Fibroblast of lung (primary cell): ENCODE measurements around the gene DOK6. TPM values are rescaled to one million over a fixed set of nuclear protein-coding genes. Genes with fewer than 3 reads are reported as not detected.

Experiments used
- DNase-seq, 2 donors: peaks; one replicate each; pipeline versions ENCODE4 v3.0.0 to v3.0.0-alpha.2; 2010; ENCODE audit warnings: low read depth in 2 of 2
- H2AFZ ChIP-seq: 2 replicates; pipeline ENCODE4 v1.5.1; 2012; ENCODE audit warnings: low read length, control low read depth, inconsistent platforms
- H3K27ac ChIP-seq: 2 replicates; pipeline ENCODE4 v1.5.1; 2011; ENCODE audit warnings: low read length, control low read depth; ENCODE audit not compliant: insufficient read depth
- H3K27me3 ChIP-seq: 2 replicates; pipeline ENCODE4 v1.5.1; 2011; ENCODE audit warnings: mild to moderate bottlenecking, low read length; ENCODE audit not compliant: control insufficient read depth, insufficient read depth
- H3K36me3 ChIP-seq: 2 replicates; pipeline ENCODE4 v1.5.1; 2011; ENCODE audit warnings: low read length; ENCODE audit not compliant: control insufficient read depth, insufficient read depth
- H3K4me1 ChIP-seq: 2 replicates; pipeline ENCODE4 v1.5.1; 2011; ENCODE audit warnings: low read length; ENCODE audit not compliant: control insufficient read depth, insufficient read depth; ENCODE audit errors: extremely low read depth
- H3K4me2 ChIP-seq: 2 replicates; pipeline ENCODE4 v1.5.1; 2011; ENCODE audit warnings: low read length, control low read depth; ENCODE audit not compliant: insufficient read depth; ENCODE audit errors: extremely low read depth
- H3K4me3 ChIP-seq, 4 experiments: fragments of 200-600 bp in 1 of 4; sonication (generic) in 1 of 4; replicated peaks in 1 of 4; 2 replicates each; pipeline ENCODE4 v1.5.1; 2011 to 2016; ENCODE audit warnings: low read length in 4 of 4, low read depth in 3 of 4, mild to moderate bottlenecking in 3 of 4, control low read depth in 2 of 4, inconsistent platforms in 1 of 4, mixed read lengths in 1 of 4; ENCODE audit not compliant: insufficient read depth in 1 of 4; ENCODE audit errors: control extremely low read depth in 1 of 4
- H3K79me2 ChIP-seq: 2 replicates; pipeline ENCODE4 v1.5.1; 2012; ENCODE audit warnings: mild to moderate bottlenecking, low read length, inconsistent platforms; ENCODE audit not compliant: control insufficient read depth, insufficient read depth
- H3K9ac ChIP-seq: 2 replicates; pipeline ENCODE4 v1.5.1; 2011; ENCODE audit warnings: mild to moderate bottlenecking, low read length, control low read depth; ENCODE audit not compliant: insufficient read depth
- H3K9me3 ChIP-seq: 2 replicates; pipeline ENCODE4 v1.5.1; 2012; ENCODE audit warnings: low read depth, low read length; ENCODE audit not compliant: control insufficient read depth, insufficient read depth
- H4K20me1 ChIP-seq: 2 replicates; pipeline ENCODE4 v1.5.1; 2011; ENCODE audit warnings: low read length; ENCODE audit not compliant: control insufficient read depth, insufficient read depth; ENCODE audit errors: extremely low read depth
- CTCF ChIP-seq, 2 donors: IDR thresholded peaks in 1 of 2; conservative IDR thresholded peaks in 1 of 2; 1 replicate in 1 of 2; 2 replicates in 1 of 2; pipeline ENCODE4 v1.5.1; 2011 to 2012; ENCODE audit warnings: low read length in 2 of 2, control low read depth in 1 of 2, inconsistent platforms in 1 of 2, low read depth in 1 of 2, mild to moderate bottlenecking in 1 of 2
- EZH2 ChIP-seq: IDR thresholded peaks from 2 replicates; pipeline ENCODE4 v1.5.1; 2012; ENCODE audit warnings: low read length, control low read depth, mild to moderate bottlenecking; ENCODE audit errors: missing control alignments
- polyA plus RNA-seq, 2 donors: library from polyadenylated mRNA; depleted of rRNA in 1 of 2; stranded (reverse) in 1 of 2; unstranded in 1 of 2; fragments of >200 nt; gene quantifications; 2 replicates each; pipeline ENCODE4 v1.2.1, GENCODE V29; 2011 to 2012; ENCODE audit warnings: missing spikeins in 1 of 2
- total RNA-seq: library from RNA; depleted of rRNA; stranded (reverse); fragments of >200 nt; gene quantifications from 2 replicates; pipeline ENCODE4 v1.2.1, GENCODE V29; 2014

Gene DOK6
- total and polyA plus RNA-seq, 2 donors (not counting 1 experiment from before 2014, with no cell fraction given) = 4.0 to 7.8 TPM

- Histone ChIP-seq H3K79me2 (no peaks in the 10 kb centered on the region), H3K27ac (no peak overlapping the region), H3K36me3 (no peaks in the 10 kb centered on the region), H3K9ac (no peak overlapping the region), H3K4me3 (no peak overlapping the region), H4K20me1 (no peaks in the 10 kb centered on the region), H3K4me2 (no peak overlapping the region), H3K9me3 (no peaks in the 10 kb centered on the region), H3K4me1 (no peaks in the 10 kb centered on the region), H2AFZ (no peak overlapping the region), H3K27me3 (no peaks in the 10 kb centered on the region)
- DNase-seq = no peak
- TF ChIP-seq EZH2 (no peak), CTCF (conservative IDR thresholded peaks at IDR 0.05 in 1 of 2, IDR thresholded peaks at IDR 0.05 in 1 of 2; ENCODE audit: low read depth in 1 of 2, low read length in 2 of 2) (no peak)
Measured at GRCh38 chr18:69585696-69586095, 185.0 kb downstream of the DOK6 start.

- Histone ChIP-seq H3K79me2 (no peaks in the 10 kb centered on the region), H3K27ac (no peak overlapping the region), H3K9me3 (no peaks in the 10 kb centered on the region), H3K9ac (no peak overlapping the region), H3K27me3 (no peaks in the 10 kb centered on the region), H3K4me3 (no peak overlapping the region), H3K4me2 (no peak overlapping the region), H2AFZ (no peak overlapping the region), H4K20me1 (no peaks in the 10 kb centered on the region), H3K4me1 (no peaks in the 10 kb centered on the region), H3K36me3 (no peaks in the 10 kb centered on the region)
- DNase-seq = no peak
- no peak for TF ChIP-seq CTCF (conservative IDR thresholded peaks at IDR 0.05 in 1 of 2, IDR thresholded peaks at IDR 0.05 in 1 of 2; ENCODE audit: low read depth in 1 of 2, low read length in 2 of 2)
- no peak for TF ChIP-seq EZH2
Measured at GRCh38 chr18:69586537-69586936, 185.8 kb downstream of the DOK6 start.

GRCh38 chr18:69588301-69588700 lies 187.6 kb downstream of the DOK6 start:
- Histone ChIP-seq H3K27ac (no peak overlapping the region), H3K4me3 (no peak overlapping the region), H3K9ac (no peak overlapping the region), H3K79me2 (no peaks in the 10 kb centered on the region), H3K4me1 (no peaks in the 10 kb centered on the region), H3K4me2 (no peak overlapping the region), H3K9me3 (no peaks in the 10 kb centered on the region), H4K20me1 (no peaks in the 10 kb centered on the region), H3K36me3 (no peaks in the 10 kb centered on the region), H3K27me3 (no peaks in the 10 kb centered on the region), H2AFZ (no peak overlapping the region)
- DNase-seq = peak in 1 of 2 donors; percentile 11
- TF ChIP-seq EZH2 = no peak
- peak in 1 of 2 donors; percentile 9 for TF ChIP-seq CTCF (conservative IDR thresholded peaks at IDR 0.05 in 1 of 2, IDR thresholded peaks at IDR 0.05 in 1 of 2; ENCODE audit: low read depth in 1 of 2, low read length in 2 of 2)
